BJ (cell line): ENCODE results near the gene PHF3. TPM values are rescaled to one million over a fixed set of nuclear protein-coding genes. Genes with fewer than 3 reads are reported as not detected.
A peak's percentile ranks its signal among the peaks of the same experiment; 100 is the strongest.

ENCODE experiments used
- CTCF ChIA-PET: fragments of 350-600 bp; formaldehyde crosslinking; extraction: SDS; loops from one replicate; lab custom pipeline; 2021; ENCODE audit warnings: antibody characterized with exemption, inconsistent platforms; lab: Yijun Ruan, JAX
- POLR2A ChIA-PET: fragments of 300-600 bp; sonication (Branson Sonifier 250); formaldehyde crosslinking; extraction: SDS; loops from one replicate; lab custom pipeline; 2021; ENCODE audit warnings: antibody characterized with exemption; lab: Charles Lee
- DNase-seq: peaks from one replicate; pipeline ENCODE4 v3.0.0-alpha.2; 2011; ENCODE audit warnings: low read depth
- H3K27me3 ChIP-seq: 2 replicates; pipeline ENCODE4 v1.6.0; 2011; ENCODE audit warnings: low read length; ENCODE audit not compliant: control insufficient read depth, insufficient read depth
- H3K36me3 ChIP-seq: 2 replicates; pipeline ENCODE4 v1.5.1; 2011; ENCODE audit warnings: low read length; ENCODE audit not compliant: control insufficient read depth, insufficient read depth
- H3K4me3 ChIP-seq: 2 replicates; pipeline ENCODE4 v1.5.1; 2011; ENCODE audit warnings: low read depth, mild to moderate bottlenecking, control low read depth, low read length
- polyA plus RNA-seq: library from polyadenylated mRNA; depleted of rRNA; stranded (reverse); fragments of >200 nt; gene quantifications from 2 replicates; pipeline ENCODE4 v1.2.3, GENCODE V29; 2011
- TF ChIP-seq, protein P1 (sequence below): IDR thresholded peaks from 2 replicates; pipeline ENCODE4 v1.5.1; 2011; ENCODE audit warnings: low read depth, mild to moderate bottlenecking, control low read depth, inconsistent platforms, low read length, moderate library complexity; ENCODE audit not compliant: insufficient read depth

PHF3 gene
- polyA plus RNA-seq, 1 experiment = 7.4 TPM

DNA sequence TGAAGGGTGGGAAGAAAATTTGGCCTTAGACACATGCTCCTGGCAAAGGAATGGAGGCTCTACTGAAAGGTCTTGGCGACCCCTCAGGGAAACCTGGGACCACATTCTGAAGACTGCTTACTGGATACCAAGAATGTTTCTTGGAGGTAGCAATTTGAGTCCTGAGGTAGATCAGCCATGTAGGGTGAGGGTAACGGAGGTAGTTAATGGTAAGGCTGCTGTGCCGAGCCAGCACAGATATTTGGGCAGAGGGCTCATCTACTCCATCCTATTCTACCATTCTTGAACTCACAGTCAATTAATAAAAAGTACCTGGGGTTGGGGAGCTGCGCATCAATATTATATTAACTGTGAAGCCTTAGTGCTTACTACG is 401 bp upstream of the PHF3 start:
- H3K4me3 ChIP-seq = peak overlapping the region; percentile 92
- POLR2A ChIA-PET = interaction anchor here (0.6 kb wide), 1 partner anchor 171 kb away, joined by 8 read pairs; no protein-coding TSS in a partner anchor
- H3K27me3 ChIP-seq = peaks cover 8% of the 10 kb centered on the region
- no peak for DNase-seq
- TF ChIP-seq, protein P1, sequence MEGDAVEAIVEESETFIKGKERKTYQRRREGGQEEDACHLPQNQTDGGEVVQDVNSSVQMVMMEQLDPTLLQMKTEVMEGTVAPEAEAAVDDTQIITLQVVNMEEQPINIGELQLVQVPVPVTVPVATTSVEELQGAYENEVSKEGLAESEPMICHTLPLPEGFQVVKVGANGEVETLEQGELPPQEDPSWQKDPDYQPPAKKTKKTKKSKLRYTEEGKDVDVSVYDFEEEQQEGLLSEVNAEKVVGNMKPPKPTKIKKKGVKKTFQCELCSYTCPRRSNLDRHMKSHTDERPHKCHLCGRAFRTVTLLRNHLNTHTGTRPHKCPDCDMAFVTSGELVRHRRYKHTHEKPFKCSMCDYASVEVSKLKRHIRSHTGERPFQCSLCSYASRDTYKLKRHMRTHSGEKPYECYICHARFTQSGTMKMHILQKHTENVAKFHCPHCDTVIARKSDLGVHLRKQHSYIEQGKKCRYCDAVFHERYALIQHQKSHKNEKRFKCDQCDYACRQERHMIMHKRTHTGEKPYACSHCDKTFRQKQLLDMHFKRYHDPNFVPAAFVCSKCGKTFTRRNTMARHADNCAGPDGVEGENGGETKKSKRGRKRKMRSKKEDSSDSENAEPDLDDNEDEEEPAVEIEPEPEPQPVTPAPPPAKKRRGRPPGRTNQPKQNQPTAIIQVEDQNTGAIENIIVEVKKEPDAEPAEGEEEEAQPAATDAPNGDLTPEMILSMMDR = no peak
- CTCF ChIA-PET = interaction anchor here (1.0 to 1.5 kb wide), 3 partner anchors 16 to 129 kb away, joined by 4 to 7 read pairs (median 4); no protein-coding TSS in a partner anchor
- H3K36me3 ChIP-seq = no peaks in the 10 kb centered on the region

DNA sequence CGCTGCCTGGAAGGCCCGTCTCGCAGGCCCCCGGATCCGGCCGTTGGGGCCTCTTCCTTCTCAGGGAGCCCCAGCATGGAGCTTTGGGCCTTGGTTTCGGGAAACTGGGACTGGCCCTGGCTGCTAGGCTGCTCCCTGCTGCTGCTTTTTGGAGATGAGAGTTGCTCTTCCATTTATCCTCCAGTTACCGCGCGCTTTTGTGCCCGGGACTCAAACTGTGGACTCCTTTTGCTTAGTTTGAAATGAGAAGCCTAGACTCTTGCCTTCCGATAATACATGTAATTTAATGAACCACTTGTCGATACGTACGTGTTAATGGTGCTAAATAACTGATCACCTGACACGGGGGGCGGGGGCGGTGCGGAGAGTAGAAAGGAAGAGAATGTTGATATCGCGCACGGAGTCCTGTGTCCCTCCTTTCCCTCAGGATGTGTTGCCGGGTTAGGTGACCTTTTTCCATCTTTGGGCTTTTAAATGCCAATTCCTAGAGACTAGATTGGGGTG is 968 bp downstream of the PHF3 start:
- TF ChIP-seq, protein P1 = no peak
- ChIA-PET POLR2A (no interaction called here), CTCF (no interaction called here)
- no peaks in the 10 kb centered on the region for H3K36me3 ChIP-seq
- no peak for DNase-seq
- H3K4me3 ChIP-seq = peak overlapping the region; percentile 92
- peaks cover 2% of the 10 kb centered on the region for H3K27me3 ChIP-seq

DNA sequence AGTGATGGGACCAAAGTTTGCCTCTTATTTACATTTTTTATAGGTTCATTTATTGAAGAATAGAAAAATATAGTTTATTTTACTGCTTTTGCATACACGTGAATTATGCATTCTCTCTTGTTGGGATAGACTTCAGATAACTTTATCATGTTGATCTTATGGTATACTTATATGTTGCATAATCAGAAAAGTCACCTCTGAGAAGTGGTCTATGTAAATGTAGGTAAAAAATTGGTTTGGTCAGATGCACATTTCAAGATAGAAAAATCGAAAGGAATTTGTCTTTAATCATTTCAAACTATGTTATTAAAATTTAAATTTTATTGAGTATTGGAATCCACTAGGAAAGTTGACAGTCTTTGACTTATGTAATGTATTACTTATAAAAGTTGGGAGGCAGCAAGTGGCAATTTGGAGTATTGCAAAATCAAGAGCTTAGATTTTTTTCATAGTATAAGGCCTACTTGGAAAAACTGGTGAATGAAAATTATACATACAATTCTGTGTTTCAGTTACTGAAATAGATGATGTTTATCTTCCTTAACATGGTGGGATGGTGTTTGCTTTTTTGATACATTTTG is 2.4 kb downstream of the PHF3 start:
- TF ChIP-seq, protein P1 = no peak
- Histone ChIP-seq H3K27me3 (peaks cover 1% of the 10 kb centered on the region; the same call in 1 of the 2 replicates), H3K36me3 (no peaks in the 10 kb centered on the region), H3K4me3 (no peak overlapping the region)
- CTCF ChIA-PET = interaction anchor here (1.2 kb wide), 1 partner anchor 39 kb away, joined by 3 read pairs; no protein-coding TSS in a partner anchor
- DNase-seq = no peak
- POLR2A ChIA-PET = no interaction called here

DNA sequence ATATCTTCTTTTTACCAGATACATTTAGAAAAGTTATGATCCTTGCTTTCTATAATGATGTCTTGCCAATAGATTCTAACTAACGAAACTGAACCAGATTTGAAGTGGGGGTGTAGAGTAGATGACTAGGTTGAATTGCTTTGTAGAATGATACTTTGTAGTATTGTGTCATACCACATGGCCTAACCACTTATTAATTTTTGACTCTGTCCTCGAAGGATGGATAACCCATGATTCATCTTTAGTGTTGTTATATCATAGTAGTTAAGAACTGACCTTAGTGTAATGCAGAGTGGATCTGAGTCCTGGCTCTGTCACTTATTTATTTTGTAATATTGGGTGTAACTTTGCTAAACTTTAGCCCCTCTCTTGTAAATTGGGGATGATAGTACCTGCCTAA is 4.5 kb downstream of the PHF3 start:
- TF ChIP-seq, protein P1 = no peak
- no peak overlapping the region for H3K4me3 ChIP-seq
- CTCF ChIA-PET = no interaction called here
- peak; percentile 28 for DNase-seq
- POLR2A ChIA-PET = no interaction called here
- H3K27me3 ChIP-seq = no peaks in the 10 kb centered on the region; the same call in 1 of the 2 replicates
- no peaks in the 10 kb centered on the region for H3K36me3 ChIP-seq

DNA sequence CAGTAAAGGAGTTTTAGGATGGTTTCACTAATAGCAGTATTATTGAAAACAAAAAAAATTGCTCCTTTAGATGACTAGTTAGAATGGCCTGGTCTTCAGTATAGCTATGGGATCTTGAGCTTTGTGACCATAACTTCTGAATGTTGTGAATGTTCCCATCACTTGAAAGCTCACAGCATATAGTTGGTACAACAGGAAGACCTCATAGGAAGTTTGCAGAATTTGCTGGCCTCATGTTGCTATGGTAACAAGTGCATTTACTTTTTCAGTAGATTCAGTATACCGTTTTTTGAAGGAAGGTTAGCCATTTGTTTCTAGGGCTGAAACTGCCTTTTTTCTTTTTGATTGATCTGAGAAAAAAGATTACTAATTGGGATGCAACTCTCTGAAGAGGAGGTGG is 8.3 kb downstream of the PHF3 start:
- Histone ChIP-seq H3K27me3 (no peaks in the 10 kb centered on the region), H3K4me3 (no peak overlapping the region), H3K36me3 (no peaks in the 10 kb centered on the region)
- DNase-seq = no peak
- TF ChIP-seq, protein P1 = no peak
- CTCF ChIA-PET = no interaction called here
- POLR2A ChIA-PET = no interaction called here
